ENCODE data around the gene PLA2G2F.

PLA2G2F gene

DNA sequence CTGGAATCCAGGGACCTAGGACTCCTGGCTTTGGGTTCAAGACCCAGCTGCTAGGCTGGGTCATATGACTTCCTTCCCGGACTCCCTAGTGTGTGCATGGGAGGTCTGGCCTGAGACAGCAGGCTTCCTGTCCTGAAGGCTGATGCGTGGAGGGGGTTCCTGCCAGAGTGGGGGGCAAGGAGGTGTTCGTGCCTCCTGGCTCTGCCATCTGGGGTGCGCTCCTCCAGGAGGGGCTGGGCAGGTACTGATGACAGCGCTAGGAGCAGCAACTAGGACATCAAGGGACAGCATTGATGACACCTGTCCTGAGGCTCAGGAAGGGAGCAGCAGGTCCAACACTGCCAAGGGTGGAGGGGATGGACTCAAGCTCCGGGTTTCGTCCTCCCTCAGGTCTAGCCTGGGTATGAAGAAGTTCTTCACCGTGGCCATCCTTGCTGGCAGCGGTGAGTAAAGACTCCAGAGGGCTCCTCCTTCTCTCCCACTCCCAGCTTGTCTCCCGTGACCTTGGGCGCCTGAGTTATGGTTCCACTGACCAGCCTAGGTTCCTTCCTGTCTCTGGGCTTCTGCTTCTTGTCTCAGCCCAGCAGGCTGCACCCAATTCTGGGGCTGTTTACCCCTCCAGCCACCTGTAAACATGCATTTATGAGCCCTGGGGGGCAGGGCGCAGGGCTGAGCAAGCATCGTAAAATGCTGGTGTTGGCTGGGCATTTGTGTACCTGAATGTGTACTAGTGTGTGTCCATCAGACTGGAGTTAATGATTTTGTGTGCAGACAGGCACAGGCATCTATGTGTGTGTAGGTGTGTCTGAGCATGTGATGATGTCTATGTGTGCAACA is 871 bp downstream of the PLA2G2F start:
- POLR2A ChIA-PET = no interaction called here
- no peak for TF ChIP-seq CTCF (IDR thresholded peaks at IDR 0.05; ENCODE audit: control extremely low read depth, extremely low read depth, low read depth, missing control alignments)
- DNase-seq (ENCODE audit: extremely low spot score) = no peak
- CTCF ChIA-PET = interaction anchor here (1.4 kb wide), 1 partner anchor 12 kb away, joined by 3 read pairs; no protein-coding TSS in a partner anchor

DNA sequence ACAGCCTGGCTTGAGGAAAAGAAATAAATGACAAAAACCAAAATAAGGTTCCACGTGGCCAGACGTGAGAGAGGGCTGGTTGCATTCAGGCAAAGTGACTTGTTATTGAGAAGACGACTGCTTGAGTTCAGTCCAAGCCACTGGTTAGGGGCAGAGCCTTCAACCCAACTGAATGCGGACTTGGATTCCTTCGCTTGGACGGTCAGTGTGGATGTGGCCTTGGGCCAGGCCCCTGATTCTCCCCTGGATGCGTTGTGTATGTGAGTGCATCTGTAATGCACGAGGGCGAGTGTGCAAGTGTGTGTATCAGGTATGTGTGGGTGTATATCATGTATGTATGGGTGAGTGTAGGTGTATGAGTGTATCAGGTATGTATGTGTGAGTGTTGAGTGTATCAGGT is 1.9 kb downstream of the PLA2G2F start:
- CTCF ChIA-PET = interaction anchor here (1.4 kb wide), 1 partner anchor 11 kb away, joined by 3 read pairs; no protein-coding TSS in a partner anchor
- no peak for TF ChIP-seq CTCF (IDR thresholded peaks at IDR 0.05; ENCODE audit: control extremely low read depth, extremely low read depth, low read depth, missing control alignments)
- no peak for DNase-seq (ENCODE audit: extremely low spot score)
- POLR2A ChIA-PET = no interaction called here

GRCh38 chr1:20141466-20141865 is 2.3 kb downstream of the PLA2G2F start:
- CTCF ChIA-PET = no interaction called here
- no peak for DNase-seq (ENCODE audit: extremely low spot score)

DNA sequence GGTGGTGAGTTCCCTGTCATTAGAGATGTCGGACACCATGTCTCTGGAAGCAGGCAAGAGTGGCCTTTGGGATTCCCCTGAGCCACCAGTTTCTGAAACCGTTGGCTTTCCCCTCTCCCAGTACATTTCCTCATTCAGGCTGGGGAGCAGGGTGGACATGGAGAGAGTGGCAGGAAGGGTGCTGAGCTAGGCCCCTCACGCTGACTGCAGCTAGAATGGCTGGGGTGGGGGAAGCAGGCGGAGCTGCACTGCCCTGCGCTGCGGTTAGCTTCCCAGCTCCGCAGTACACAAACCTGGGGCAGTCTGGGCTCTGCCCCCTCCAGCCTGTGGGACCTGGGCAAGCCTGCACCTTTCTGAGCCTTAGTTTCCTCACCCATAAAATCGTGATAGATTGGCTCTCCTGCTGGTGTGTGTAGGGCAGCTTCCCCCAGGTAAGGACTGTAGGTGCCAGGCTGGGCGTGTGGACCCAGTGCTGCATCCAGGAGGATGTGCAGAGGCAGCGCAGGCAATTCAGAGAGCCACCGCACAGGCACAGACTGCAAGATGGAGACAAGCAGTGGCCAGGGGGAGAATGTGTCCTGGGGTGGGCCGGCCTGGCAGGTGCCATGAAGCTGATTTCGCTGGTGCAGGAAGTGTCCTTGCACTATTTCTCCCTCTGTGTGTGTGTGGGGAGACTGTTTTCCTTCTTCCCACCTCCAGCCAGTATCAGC is 3.0 kb downstream of the PLA2G2F start:
- TF ChIP-seq CTCF (IDR thresholded peaks at IDR 0.05; ENCODE audit: control extremely low read depth, extremely low read depth, low read depth, missing control alignments) = no peak
- ChIA-PET POLR2A (no interaction called here), CTCF (interaction anchor here (3.5 kb wide), 1 partner anchor 11 kb away, joined by 21 read pairs; no protein-coding TSS in a partner anchor)
- no peak for DNase-seq (ENCODE audit: extremely low spot score)

More at GRCh38 chr1:20141466-20141865, 2.3 kb downstream of the PLA2G2F start:
- no peak for TF ChIP-seq CTCF (IDR thresholded peaks at IDR 0.05; ENCODE audit: control extremely low read depth, extremely low read depth, low read depth, missing control alignments)
- POLR2A ChIA-PET = no interaction called here

- ChIA-PET CTCF (interaction anchor here (1.1 to 3.5 kb wide), 4 partner anchors 9 to 70 kb away, joined by 3 to 21 read pairs (median 3); no protein-coding TSS in a partner anchor), POLR2A (no interaction called here)
- no peak for DNase-seq (ENCODE audit: extremely low spot score)
- TF ChIP-seq CTCF (IDR thresholded peaks at IDR 0.05; ENCODE audit: control extremely low read depth, extremely low read depth, low read depth, missing control alignments) = no peak
Measured at GRCh38 chr1:20143318-20143717, 4.2 kb downstream of the PLA2G2F start.

DNA sequence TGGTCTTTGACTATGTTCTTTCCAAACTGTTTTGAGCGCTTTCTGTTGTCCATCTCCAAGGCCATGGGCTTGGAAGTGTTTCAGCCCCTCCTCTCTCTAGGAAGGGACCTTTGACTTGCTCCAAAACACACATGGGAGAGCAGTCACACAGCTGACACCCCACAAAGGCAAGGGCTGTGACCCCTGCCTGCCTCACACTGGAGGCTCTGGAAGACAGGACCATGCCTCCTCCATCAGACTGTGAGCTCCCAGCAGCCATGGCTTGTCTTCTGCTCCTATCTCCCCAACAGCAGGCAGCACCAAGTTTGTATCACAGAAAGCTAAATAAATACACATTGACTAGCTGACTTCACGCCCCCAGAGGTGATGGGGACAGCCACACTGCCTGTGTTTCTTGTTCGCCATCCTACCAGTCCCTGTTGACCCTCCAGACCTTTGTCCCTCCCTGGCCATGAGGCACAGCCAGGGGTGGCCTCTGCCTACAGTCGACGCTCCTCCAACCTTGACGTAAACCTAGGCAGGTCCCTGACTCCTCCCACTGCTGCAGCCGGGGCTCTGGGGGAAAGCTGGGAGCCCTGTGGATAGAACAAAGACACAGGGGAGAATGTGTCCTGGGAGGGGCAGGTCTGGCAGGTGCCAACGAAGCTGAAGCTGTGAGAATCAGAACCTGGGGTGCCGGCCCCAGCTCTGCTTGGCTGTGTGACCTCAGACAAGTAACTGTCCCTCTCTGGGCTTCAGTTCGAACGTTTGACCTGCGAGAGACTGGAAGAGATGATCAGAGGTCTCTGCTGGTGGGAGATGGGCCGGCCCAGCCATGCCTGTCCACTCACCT is 4.8 kb downstream of the PLA2G2F start:
- CTCF ChIA-PET = interaction anchor here (1.1 to 3.5 kb wide), 4 partner anchors 9 to 69 kb away, joined by 3 to 21 read pairs (median 3); no protein-coding TSS in a partner anchor
- no peak for TF ChIP-seq CTCF (IDR thresholded peaks at IDR 0.05; ENCODE audit: control extremely low read depth, extremely low read depth, low read depth, missing control alignments)
- no peak for DNase-seq (ENCODE audit: extremely low spot score)
- POLR2A ChIA-PET = no interaction called here
